A549 (cell line): ENCODE results near the gene TUBA4A.

Source experiments
- CTCF ChIP-seq: fragments of >200 bp; sonication (Bioruptor Twin); formaldehyde crosslinking; IDR thresholded peaks from 3 replicates; pipeline ENCODE4 v1.5.1; 2016
- E2F6 ChIP-seq: IDR thresholded peaks from 2 replicates; pipeline ENCODE4 v1.6.1; 2012; ENCODE audit warnings: low read depth, borderline replicate concordance
- HMGXB4 ChIP-seq: fragments of 250-450 bp; sonication (Bioruptor Pico); IDR thresholded peaks from 2 replicates; pipeline ENCODE4 v1.5.0; 2021; ENCODE audit warnings: mild to moderate bottlenecking, moderate library complexity, borderline replicate concordance
- MAZ ChIP-seq: fragments of 150-350 bp; IDR thresholded peaks from 2 replicates; pipeline ENCODE4 v1.6.1; 2014; ENCODE audit warnings: antibody characterized with exemption, low read depth, low read length, borderline replicate concordance
- NFE2L2 ChIP-seq: fragments of 150-350 bp; conservative IDR thresholded peaks from 2 replicates; pipeline ENCODE4 v1.6.1; 2014; ENCODE audit warnings: low read length
- NPAS2 ChIP-seq: fragments of 250-450 bp; sonication (Bioruptor Pico); IDR thresholded peaks from 2 replicates; pipeline ENCODE4 v1.8.0; 2022; ENCODE audit warnings: mild to moderate bottlenecking, moderate library complexity, borderline replicate concordance
- POLR2A ChIP-seq: IDR thresholded peaks from 2 replicates; pipeline ENCODE4 v1.6.1; 2012; ENCODE audit warnings: mild to moderate bottlenecking, low read length
- POLR2AphosphoS2 ChIP-seq: conservative IDR thresholded peaks from 2 replicates; pipeline ENCODE4 v1.6.1; 2012; ENCODE audit warnings: low read length, improper control_type of control experiment, inconsistent platforms
- REST ChIP-seq: fragments of 200-600 bp; sonication (generic); IDR thresholded peaks from 2 replicates; pipeline ENCODE4 v1.6.1; 2016; ENCODE audit warnings: antibody characterized with exemption, mild to moderate bottlenecking, moderate library complexity
- SMC3 ChIP-seq: fragments of >200 bp; sonication (Bioruptor Twin); formaldehyde crosslinking; IDR thresholded peaks from 3 replicates; pipeline ENCODE4 v1.6.1; 2018; ENCODE audit warnings: inconsistent platforms
- SREBF2 ChIP-seq: fragments of 450-650 bp; IDR thresholded peaks from 2 replicates; pipeline ENCODE4 v1.6.1; 2014; ENCODE audit warnings: mild to moderate bottlenecking, moderate library complexity
- ZFP36 ChIP-seq: fragments of 450-650 bp; IDR thresholded peaks from 2 replicates; pipeline ENCODE4 v1.6.1; 2014; ENCODE audit warnings: borderline replicate concordance; ENCODE audit not compliant: partially characterized antibody

GRCh38 chr2:219207884-219208740, 45.6 kb downstream of the TUBA4A start:
- TF ChIP-seq REST = no peak
- no peak for TF ChIP-seq CTCF
- no peak for TF ChIP-seq SMC3
- no peak for TF ChIP-seq POLR2A
- TF ChIP-seq MAZ = no peak
- TF ChIP-seq E2F6 = no peak
- TF ChIP-seq HMGXB4 (CRISPR knock-in tag) = no peak
- no peak for TF ChIP-seq NFE2L2
- no peak for TF ChIP-seq SREBF2
- TF ChIP-seq ZFP36 = no peak
- TF ChIP-seq POLR2AphosphoS2 = no peak
- TF ChIP-seq NPAS2 (CRISPR knock-in tag) = no peak
